GM12878 (cell line): ENCODE results near the gene DIABLO. TPM values are rescaled to one million over a fixed set of nuclear protein-coding genes. Genes with fewer than 3 reads are reported as not detected.

Experiments used
- ATAC-seq: fragments of 200-7000 bp; cut with Tn5 transposase; 3 replicates; pipeline ENCODE4 v1.9.1; 2020; ENCODE audit warnings: mild to moderate bottlenecking, moderate library complexity
- BruUV-seq: library from RNA; stranded (reverse); fragments of 400-500 nt; replicated peaks from 2 replicates; lab custom pipeline; 2021; lab: Mats Ljungman, UMichigan
- CTCF ChIA-PET: fragments of 300-600 bp; sonication (Branson Sonifier 250); formaldehyde crosslinking; extraction: SDS; loops from one replicate; lab custom pipeline; 2021; ENCODE audit warnings: inconsistent platforms; lab: Yijun Ruan, JAX
- POLR2A ChIA-PET: fragments of 350-600 bp; formaldehyde crosslinking; extraction: SDS; loops from one replicate; lab custom pipeline; 2021; ENCODE audit warnings: inconsistent platforms; lab: Charles Lee
- RAD21 ChIA-PET: fragments of 300-600 bp; sonication (Branson Sonifier 250); formaldehyde crosslinking; loops from one replicate; lab custom pipeline; 2023; ENCODE audit warnings: antibody characterized with exemption; ENCODE audit not compliant: unreplicated experiment; lab: Charles Lee
- SMC1A ChIA-PET: fragments of 300-600 bp; sonication (Branson Sonifier 250); formaldehyde crosslinking; loops from one replicate; lab custom pipeline; 2023; ENCODE audit not compliant: unreplicated experiment, uncharacterized antibody; lab: Charles Lee
- DNase-seq: peaks from one replicate; pipeline ENCODE4 v3.0.0-alpha.2; 2011; ENCODE audit warnings: low read depth, low spot score
- FAIRE-seq: peaks from 3 replicates; lab custom pipeline; 2011; peaks lifted over from hg19 to GRCh38; lab: Jason Lieb, UNC
- H2AFZ ChIP-seq: 2 replicates; pipeline ENCODE4 v1.6.0; 2011; ENCODE audit warnings: low read depth, low read length, control low read depth; ENCODE audit not compliant: control insufficient read depth
- H3K27ac ChIP-seq: 2 replicates; pipeline ENCODE4 v1.5.1; 2011; ENCODE audit warnings: control low read depth; ENCODE audit not compliant: control insufficient read depth, insufficient read depth
- H3K27me3 ChIP-seq, 2 experiments: replicated peaks in 1 of 2; 2 replicates each; pipeline versions ENCODE4 v1.6.0 to v1.6.1; 2011; ENCODE audit warnings: low read length in 1 of 2; ENCODE audit not compliant: control insufficient read depth in 2 of 2, insufficient read depth in 2 of 2
- H3K36me3 ChIP-seq, 2 experiments: 2 replicates each; pipeline ENCODE4 v1.5.1; 2011; ENCODE audit warnings: low read length in 1 of 2; ENCODE audit not compliant: control insufficient read depth in 2 of 2, insufficient read depth in 2 of 2
- H3K4me1 ChIP-seq: 2 replicates; pipeline ENCODE4 v1.6.1; 2011; ENCODE audit warnings: mild to moderate bottlenecking, low read length, moderate library complexity, mixed read lengths; ENCODE audit not compliant: control insufficient read depth, insufficient read depth
- H3K4me2 ChIP-seq: 2 replicates; pipeline ENCODE4 v1.6.0; 2011; ENCODE audit warnings: control low read depth; ENCODE audit not compliant: control insufficient read depth, insufficient read depth
- H3K4me3 ChIP-seq: fragments of 200-600 bp; sonication (generic); 2 replicates; pipeline ENCODE4 v1.5.1; 2016
- H3K79me2 ChIP-seq: 2 replicates; pipeline ENCODE4 v1.6.0; 2011; ENCODE audit warnings: low read length; ENCODE audit not compliant: control insufficient read depth, insufficient read depth
- H3K9ac ChIP-seq: 2 replicates; pipeline ENCODE4 v1.8.0; 2011; ENCODE audit warnings: low read length, control low read depth, mixed read lengths; ENCODE audit not compliant: control insufficient read depth, insufficient read depth
- H3K9me3 ChIP-seq: replicated peaks from 3 replicates; pipeline ENCODE4 v1.5.1; 2011; ENCODE audit warnings: mild to moderate bottlenecking, low read length; ENCODE audit not compliant: control insufficient read depth, insufficient read depth
- H4K20me1 ChIP-seq: 2 replicates; pipeline ENCODE4 v1.6.0; 2011; ENCODE audit not compliant: control insufficient read depth, insufficient read depth
- BHLHE40 ChIP-seq, 2 experiments: fragments of 450-650 bp in 1 of 2; IDR thresholded peaks; 2 replicates each; pipeline ENCODE4 v1.6.1; 2011 to 2017; ENCODE audit warnings: low read depth in 2 of 2, borderline replicate concordance in 1 of 2, improper control_type of control experiment in 1 of 2, low read length in 1 of 2, mild to moderate bottlenecking in 1 of 2
- CTCF ChIP-seq, 3 experiments: IDR thresholded peaks in 2 of 3; conservative IDR thresholded peaks in 1 of 3; 2 replicates each; pipeline ENCODE4 v1.5.1; 2011; ENCODE audit warnings: low read depth in 3 of 3, low read length in 3 of 3, mild to moderate bottlenecking in 3 of 3, control low read depth in 2 of 3, moderate library complexity in 2 of 3, inconsistent platforms in 1 of 3, mixed read lengths in 1 of 3; ENCODE audit not compliant: control insufficient read depth in 2 of 3, insufficient read depth in 1 of 3; ENCODE audit errors: extremely low read depth in 1 of 3
- NKRF ChIP-seq: fragments of 450-650 bp; conservative IDR thresholded peaks from 2 replicates; pipeline ENCODE4 v1.6.1; 2017; ENCODE audit warnings: mild to moderate bottlenecking, moderate library complexity
- WGBS: methylation state at CpG from one replicate; pipeline ENCODE4 v1.1.6; 2016; ENCODE audit warnings: low lambda C conversion rate; ENCODE audit not compliant: insufficient replicate concordance, insufficient coverage; ENCODE audit errors: missing lambda C conversion rate; 5-methylcytosine and 5-hydroxymethylcytosine counted together
- in situ Hi-C: fragments of 300-500 bp; cut with MboI; formaldehyde crosslinking; loops from 9 replicates; pipeline ENCODE4 v1.14.3; 2018; ENCODE audit warnings: mixed read lengths
- intact Hi-C: fragments of 100-400 bp; cut with micrococcal nuclease; formaldehyde crosslinking; loops from one replicate; pipeline ENCODE4 v1.14.2; 2022; ENCODE audit not compliant: unreplicated experiment
- polyA plus RNA-seq, 11 experiments: library from polyadenylated mRNA; depleted of rRNA in 4 of 11; unstranded in 6 of 11; stranded (reverse) in 5 of 11; fragments of >200 nt; fragmentation: Nextera tagmentation in 4 of 11; fragmentation: Illumina TruSeq in 1 of 11; extraction: Ambion mirVana in 4 of 11; extraction: Trizol in 1 of 11; gene quantifications; 1 replicate in 1 of 11; 2 replicates in 10 of 11; pipeline versions ENCODE4 v1.2.1 to v1.2.3, GENCODE V29; 2011 to 2016; ENCODE audit warnings: inconsistent platforms in 2 of 11, missing spikeins in 2 of 11, low read depth in 1 of 11
- total RNA-seq, 4 experiments: library from RNA; depleted of rRNA in 3 of 4; stranded (reverse); fragments of >200 nt in 3 of 4; fragmentation: Illumina TruSeq in 1 of 4; extraction: Trizol in 1 of 4; gene quantifications; 2 replicates each; pipeline versions ENCODE4 v1.2.1 to v1.2.3, GENCODE V29; 2013 to 2021

The DIABLO gene
- total and polyA plus RNA-seq, 10 of the 15 experiments (the other 5 are each of a cell fraction or from before 2014, with no cell fraction given), result 18.3 to 69.9 (median 46.2) TPM

- H3K27me3 ChIP-seq, result peaks cover 0 to 5% of the 10 kb centered on the region in 2 experiments; a peak in 3 of 4 replicates
- ChIA-PET RAD21 (no interaction called here), POLR2A (no interaction called here), CTCF (no interaction called here), SMC1A (no interaction called here)
- no peaks in the 10 kb centered on the region; the same call in 1 of the 2 replicates for H4K20me1 ChIP-seq
- no peaks in the 10 kb centered on the region for H3K4me1 ChIP-seq
- H3K36me3 ChIP-seq, result no peaks in the 10 kb centered on the region
- H3K79me2 ChIP-seq, result no peaks in the 10 kb centered on the region
- in situ Hi-C loops (no loop called here), intact Hi-C loops (no loop called here)
- TF ChIP-seq CTCF (IDR thresholded peaks at IDR 0.05 in 2 of 3, conservative IDR thresholded peaks at IDR 0.05 in 1 of 3; ENCODE audit: control insufficient read depth in 2 of 3, extremely low read depth in 1 of 3, insufficient read depth in 1 of 3, low read depth in 3 of 3, low read length in 3 of 3), result 0 out of 6 replicates have a peak, but pooled peaks of 1 of the 3 experiments have one; percentile 1
- TF ChIP-seq BHLHE40 (IDR thresholded peaks at IDR 0.05; ENCODE audit: borderline replicate concordance in 1 of 2, low read depth in 2 of 2, low read length in 1 of 2), result peak in 1 of 2 experiments; percentile 20; a peak in 1 of 4 replicates
- TF ChIP-seq NKRF, result no peak
- no peak overlapping the region for H2AFZ ChIP-seq
- WGBS, result 42% methylated on average over 24 of the region's 24 CpGs
- ATAC-seq (no peak), FAIRE-seq (no peak), DNase-seq (no peak)
- no peak overlapping the region for H3K9ac ChIP-seq
- H3K4me3 ChIP-seq, result no peak overlapping the region
- no peak overlapping the region for H3K27ac ChIP-seq
- BruUV-seq, result no TSS peak
- H3K9me3 ChIP-seq, result no peaks in the 10 kb centered on the region; the same call in 2 of the 3 replicates
- no peak overlapping the region for H3K4me2 ChIP-seq
These were observed 25.2 kb downstream of the DIABLO start for GRCh38 chr12:122200541-122201175.
